Measurements from ENCODE around the gene SLC2A8.

Gene SLC2A8

GRCh38 chr9:127403507-127404192 is 6.7 kb downstream of the SLC2A8 start:
- DNase-seq = no peak

GRCh38 chr9:127404631-127405030 is 7.7 kb downstream of the SLC2A8 start:
- DNase-seq = no peak

DNA sequence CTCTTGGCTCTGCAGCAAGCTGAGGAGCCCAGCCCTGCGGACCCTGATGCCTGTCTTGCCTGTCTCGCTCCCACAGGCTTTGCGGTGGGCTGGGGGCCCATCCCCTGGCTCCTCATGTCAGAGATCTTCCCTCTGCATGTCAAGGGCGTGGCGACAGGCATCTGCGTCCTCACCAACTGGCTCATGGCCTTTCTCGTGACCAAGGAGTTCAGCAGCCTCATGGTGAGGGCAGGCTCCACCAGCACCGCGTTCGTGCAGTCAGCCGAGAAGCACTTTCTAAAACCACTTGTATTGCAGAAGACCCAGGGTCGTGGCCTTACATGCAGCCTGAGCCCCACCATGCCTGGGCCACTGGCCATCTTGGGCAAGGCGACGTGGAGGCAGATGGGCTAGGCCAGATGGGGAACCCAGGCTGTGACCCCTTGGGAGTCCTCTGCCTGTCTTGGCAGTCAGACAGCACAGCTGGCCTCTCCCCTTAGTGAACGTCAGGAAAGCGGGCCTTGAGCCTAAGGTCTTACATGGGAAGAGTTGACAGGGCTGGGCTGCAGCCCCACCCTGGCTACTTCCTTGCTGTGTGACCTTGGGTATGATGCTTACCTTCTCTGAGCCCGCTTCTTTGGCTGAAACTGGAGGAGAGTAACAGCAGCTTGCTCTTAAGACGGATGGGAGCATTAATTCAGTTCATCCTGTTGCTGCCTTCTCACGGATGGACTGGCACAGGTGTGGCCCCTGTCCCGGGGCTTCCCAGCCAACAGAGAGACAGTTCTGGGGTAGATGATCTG is 8.6 kb downstream of the SLC2A8 start:
- no peak for DNase-seq

GRCh38 chr9:127406799-127407491 is 10.0 kb downstream of the SLC2A8 start:
- no peak for DNase-seq

- DNase-seq = no peak
Measured at GRCh38 chr9:127407492-127407843, 10.5 kb downstream of the SLC2A8 start.

DNA sequence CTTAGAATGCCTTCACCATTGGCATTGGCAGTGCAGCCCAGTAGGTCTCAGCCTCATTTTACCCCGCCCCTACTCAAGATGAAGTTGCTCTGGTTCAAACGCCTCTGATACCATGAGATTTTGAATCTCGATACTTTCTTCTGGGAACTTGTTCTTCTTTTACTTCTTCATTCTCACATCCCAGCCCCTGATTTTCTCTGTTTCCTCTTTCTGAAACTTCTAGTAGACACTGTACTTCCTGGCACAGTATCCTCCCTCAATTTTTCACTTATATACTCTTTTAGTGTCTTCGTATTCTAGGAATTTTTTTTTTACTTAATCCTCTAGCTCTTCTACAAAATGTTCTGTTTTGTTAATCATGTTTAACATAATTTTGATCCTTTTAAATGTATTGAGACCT is 14.2 kb downstream of the SLC2A8 start:
- no peak for DNase-seq

DNA sequence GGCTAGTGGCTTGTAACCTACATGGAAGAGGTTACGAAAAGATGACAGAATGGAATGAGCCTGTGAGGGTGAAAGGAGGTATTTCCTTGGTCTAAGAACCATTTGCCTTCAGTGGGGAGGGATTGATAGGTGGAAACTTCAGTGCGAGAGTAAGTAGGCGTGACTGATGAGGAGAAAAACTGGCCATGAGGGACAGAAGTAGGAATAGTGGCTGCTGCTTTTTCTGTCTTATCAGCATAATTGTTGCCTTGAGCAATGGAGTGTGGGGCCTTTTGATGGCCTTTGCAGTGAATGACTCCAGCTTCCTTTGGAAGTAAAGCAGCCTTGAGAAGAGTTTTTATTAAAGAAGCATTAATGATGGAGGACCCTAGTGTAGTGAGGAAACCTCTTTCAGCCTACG is 18.2 kb downstream of the SLC2A8 start:
- no peak for DNase-seq

- DNase-seq = no peak
Measured at GRCh38 chr9:127415657-127416056, 18.7 kb downstream of the SLC2A8 start.

DNA sequence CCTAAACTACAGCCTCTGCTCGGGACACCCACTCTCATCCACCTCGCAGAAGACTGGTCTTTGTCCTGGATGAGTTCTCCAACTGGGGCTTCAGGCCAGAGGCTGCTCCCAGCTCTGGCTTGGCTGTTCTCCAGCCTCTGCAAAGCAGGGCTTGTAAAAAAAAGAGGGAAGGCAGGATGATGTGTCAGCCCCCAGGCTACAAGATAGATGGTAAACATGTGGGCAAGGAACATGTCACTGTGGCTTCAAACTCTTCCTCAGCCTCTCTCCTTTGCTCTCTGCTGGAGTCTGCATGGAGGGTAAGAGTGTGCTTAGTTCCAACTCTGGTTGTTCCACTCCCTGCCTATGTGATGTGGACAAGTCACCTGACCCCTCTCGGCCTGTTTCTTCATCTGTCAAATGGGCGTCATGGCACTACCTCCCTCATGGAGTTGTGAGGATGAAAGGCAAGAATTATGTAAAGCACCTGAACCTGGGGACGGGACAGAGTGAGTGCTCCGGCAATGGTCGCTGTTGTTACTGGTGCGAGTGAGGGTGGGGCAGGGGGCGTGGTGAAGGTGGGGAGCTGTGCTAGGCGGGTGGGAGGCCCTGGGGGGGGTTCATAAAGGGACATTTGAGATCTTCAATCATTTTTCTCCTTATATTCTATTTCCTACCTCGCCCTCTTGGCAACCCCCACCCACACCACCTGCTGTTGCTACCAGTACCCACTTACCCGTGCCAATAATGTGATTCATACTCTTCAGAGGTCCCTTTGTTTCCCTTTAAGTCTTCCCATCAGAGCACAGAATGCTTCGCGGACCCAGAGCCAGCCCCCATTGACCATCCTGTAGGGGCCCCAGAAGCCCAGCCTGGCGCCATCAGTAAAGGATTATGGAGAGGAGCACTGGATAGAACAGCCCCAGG is 20.4 kb downstream of the SLC2A8 start:
- no peak for DNase-seq

DNA sequence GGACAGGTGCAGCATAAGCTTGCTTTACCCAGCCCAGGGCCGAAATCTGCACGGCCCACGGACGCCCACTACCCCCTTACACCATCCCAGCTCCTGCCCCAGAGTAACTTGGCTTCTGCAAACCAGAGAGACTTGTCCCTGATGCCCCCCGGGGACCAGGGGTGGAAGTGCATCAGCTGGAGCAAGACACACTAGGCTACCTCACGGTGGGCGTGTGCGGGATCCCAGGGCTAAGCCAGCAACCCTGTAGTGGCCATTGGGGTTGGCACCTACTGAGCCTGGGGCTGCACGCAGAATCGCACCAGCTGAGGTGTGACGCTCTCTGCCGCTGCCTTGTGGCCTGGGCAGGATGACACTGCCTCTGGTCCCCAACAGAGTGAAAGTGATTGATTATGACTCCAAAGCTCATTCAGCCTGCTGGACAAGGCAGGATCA is 21.1 kb downstream of the SLC2A8 start:
- peak; percentile 33 for DNase-seq

DNA sequence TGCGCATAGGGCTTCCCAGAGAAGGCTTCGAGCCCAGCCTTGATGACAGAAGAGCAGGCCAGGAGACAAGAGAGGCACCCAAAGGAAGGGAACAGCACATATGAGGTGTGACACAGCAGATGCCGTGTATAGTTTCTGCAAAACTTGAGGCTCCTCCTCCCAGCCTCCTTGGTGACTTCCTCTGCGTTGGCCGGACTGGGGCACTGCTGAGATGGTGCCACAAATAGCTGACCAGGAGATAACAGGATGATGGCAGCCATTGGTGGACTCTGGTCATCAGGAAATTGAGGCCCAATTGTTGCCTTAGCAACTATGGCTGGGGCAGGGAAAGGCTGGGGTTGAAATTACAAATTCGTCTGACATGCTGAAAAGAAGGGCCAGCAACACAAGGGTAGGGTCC is 22.4 kb downstream of the SLC2A8 start:
- DNase-seq = no peak

DNA sequence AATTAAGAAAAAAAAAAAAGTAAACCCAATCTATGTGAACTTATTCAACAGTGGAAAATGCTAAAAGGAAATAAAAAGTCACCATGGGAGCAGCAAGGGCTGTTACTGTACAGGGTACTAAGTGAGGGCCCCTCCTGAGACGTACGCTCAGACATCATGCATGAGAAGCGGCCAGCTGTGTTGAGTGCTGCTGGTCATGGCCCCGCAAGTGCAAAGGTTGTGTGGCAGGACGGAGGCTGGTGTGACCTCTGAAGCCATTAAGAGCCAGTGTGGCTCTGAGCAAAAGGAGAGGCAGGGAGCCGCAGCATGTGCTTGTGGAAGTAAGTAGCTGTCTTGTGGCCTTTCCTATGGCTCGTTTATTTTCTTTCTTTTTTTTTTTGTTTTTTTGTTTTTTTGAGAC is 24.1 kb downstream of the SLC2A8 start:
- no peak for DNase-seq

GRCh38 chr9:127422133-127422782 is 25.3 kb downstream of the SLC2A8 start:
- no peak for DNase-seq

- no peak for DNase-seq
Measured at GRCh38 chr9:127422787-127423186, 25.8 kb downstream of the SLC2A8 start.

DNA sequence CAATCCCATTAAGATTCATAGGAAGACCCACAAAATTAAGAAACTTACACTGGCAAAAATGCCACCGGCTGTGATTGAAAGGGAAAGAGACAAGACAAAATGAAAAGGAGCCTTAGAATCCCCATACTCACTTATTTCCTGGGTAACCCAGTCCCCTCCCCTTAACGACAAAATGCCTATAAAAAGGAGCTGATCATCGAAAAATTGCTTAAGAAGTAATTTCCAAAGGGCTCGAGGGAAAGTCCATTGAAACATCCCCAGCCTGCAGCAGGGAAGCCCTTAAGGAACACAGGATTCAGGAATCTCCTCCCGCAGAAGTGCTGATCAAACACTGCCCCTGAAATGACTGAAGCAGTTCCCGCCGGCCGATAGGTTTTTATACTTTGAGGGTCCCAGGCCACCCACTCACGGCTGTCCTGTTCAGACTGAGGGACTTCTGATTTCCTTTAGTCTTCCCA is 26.5 kb downstream of the SLC2A8 start:
- no peak for DNase-seq

DNA sequence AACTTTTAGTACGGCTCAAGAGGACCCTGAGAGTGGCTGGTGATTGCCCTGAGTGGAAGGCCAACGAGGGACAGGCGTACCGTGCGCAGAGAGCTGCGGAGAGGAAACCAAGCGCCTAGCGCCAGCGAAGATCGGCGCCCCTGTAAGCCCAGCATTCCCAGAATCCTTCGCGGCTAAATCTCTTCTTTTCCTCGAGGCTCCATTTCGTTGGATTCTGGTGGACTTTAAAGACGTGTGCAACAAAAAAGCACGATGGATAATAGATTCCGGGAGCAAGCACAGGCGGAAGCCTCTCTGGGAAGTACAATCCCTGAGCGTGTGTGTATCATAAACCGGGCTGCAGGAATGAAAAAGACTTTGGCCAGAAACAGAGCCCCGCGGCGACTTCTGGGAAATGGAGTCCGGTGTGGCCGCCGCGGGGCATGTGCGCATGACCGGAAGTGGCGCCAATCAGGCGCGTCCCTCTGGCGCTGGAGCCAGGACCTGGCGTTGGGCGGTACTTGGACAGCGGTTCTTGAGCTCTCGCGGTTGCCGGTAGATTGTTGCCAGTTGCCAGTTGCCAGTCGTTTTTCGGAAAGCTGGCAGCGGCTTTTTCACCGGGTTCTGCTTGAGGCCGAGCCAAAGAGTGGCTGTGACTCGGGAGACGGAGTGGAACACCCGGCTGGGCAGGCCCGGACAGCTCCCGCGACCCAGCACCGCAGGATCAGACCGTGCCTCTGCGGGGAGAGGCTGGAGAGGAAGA is 27.1 kb downstream of the SLC2A8 start, which contains the start of gene ZNF79:
Gene ZNF79, plus strand, starts transcription at position 449 of the 742 bp plus-strand sequence. CDS start 406 bp downstream, outside the sequence.
- peak; percentile 86 for DNase-seq

GRCh38 chr9:127424676-127424999 is 27.7 kb downstream of the SLC2A8 start:
- DNase-seq = no peak

GRCh38 chr9:127426756-127427155 is 29.8 kb downstream of the SLC2A8 start:
- DNase-seq = peak; percentile 34

DNA sequence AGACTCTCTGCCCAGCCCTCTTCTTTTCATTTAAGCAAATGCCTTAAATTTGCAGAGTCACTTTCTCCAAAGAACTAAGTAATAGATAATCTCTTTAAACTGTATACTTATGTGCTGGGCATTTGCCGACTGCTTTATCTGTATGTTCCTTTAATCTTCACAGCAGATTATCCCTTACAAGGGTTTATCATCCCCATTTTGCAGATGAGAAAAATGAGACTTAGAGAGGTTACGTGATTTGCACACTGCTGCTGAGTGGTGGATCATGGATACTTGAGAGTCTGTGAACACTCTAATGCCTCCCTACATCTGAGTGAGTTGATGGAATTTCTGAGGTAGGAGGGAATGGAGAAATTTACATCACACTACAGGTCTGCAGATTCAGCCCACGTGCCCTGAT is 31.4 kb downstream of the SLC2A8 start:
- DNase-seq = no peak

DNA sequence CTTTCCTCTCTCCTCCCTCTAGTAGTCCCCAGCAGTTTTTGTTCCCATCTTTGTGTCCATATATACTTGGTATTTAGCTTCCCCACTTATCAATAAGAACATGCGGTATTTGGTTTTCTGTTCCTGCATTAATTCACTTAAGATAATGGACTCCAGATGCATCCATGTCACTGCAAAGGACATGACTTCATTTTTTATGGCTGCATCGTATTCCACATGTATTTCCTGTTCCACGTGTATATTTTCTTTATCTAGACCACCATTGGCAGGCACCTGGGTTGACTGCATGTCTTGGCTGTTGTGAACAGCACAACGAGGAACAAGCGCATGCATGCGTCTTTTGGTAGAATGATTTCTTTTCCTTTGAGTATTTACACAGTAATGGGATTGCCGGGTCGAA is 33.4 kb downstream of the SLC2A8 start:
- DNase-seq = no peak

DNA sequence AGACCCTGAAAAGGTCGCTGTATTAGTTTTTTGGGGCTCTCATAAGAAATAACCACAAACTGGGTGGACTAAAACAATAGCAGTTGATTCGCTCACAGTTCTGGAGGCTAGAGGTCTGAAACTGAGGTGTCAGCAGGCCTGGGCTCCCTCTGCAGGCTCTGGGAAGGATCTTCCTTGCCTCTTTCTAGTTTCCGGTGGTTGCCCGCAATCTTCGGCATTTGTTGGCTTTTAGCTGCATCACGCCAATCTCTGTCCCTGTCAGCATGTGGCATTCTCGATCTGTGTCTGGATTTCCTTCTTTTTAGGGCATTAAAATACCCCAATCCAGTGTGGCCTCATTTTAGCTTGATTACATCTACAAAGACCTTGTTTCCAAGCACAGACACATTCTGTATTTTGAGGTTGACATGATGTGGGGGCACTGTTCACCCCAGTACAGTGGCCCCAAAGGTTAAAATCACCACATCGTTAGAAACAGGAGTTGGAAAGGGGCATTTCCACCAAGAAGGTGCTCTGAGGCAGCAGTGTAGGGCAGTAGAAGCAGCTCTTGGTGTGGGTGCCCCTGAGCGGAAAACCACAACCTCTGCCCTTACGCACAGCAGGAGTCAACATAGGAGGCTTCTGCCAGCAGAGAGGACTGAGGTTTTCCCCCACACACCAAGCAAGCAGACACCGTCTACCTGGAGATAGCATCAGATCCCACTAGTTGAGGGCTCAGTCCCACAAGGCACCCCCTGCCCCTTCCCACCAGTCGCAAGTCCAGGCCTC is 40.7 kb downstream of the SLC2A8 start:
- peak; percentile 36 for DNase-seq
